Gastroesophageal sphincter (tissue), 3 donors: ENCODE measurements around the gene SLC2A9.

Experiments used
- EP300 ChIP-seq: sonication (generic); formaldehyde crosslinking; IDR thresholded peaks from one replicate; pipeline ENCODE4 v1.6.1; 2017; ENCODE audit warnings: antibody characterized with exemption, mild to moderate bottlenecking
- POLR2A ChIP-seq, 2 donors: fragments of 450-650 bp; IDR thresholded peaks; one replicate each; pipeline ENCODE4 v1.6.1; 2017; ENCODE audit warnings: antibody characterized with exemption in 2 of 2, mild to moderate bottlenecking in 2 of 2, moderate library complexity in 1 of 2
- POLR2AphosphoS5 ChIP-seq: sonication (generic); formaldehyde crosslinking; IDR thresholded peaks from one replicate; pipeline ENCODE4 v1.6.1; 2017; ENCODE audit warnings: antibody characterized with exemption
- TF ChIP-seq, protein P1 (sequence below), 4 experiments: fragments of 200-600 bp in 2 of 4; fragments of 450-650 bp in 2 of 4; sonication (generic) in 1 of 4; IDR thresholded peaks; one replicate each; pipeline ENCODE4 v1.5.1; 2017 to 2019; ENCODE audit warnings: antibody characterized with exemption in 4 of 4, mild to moderate bottlenecking in 2 of 4, moderate library complexity in 2 of 4

DNA sequence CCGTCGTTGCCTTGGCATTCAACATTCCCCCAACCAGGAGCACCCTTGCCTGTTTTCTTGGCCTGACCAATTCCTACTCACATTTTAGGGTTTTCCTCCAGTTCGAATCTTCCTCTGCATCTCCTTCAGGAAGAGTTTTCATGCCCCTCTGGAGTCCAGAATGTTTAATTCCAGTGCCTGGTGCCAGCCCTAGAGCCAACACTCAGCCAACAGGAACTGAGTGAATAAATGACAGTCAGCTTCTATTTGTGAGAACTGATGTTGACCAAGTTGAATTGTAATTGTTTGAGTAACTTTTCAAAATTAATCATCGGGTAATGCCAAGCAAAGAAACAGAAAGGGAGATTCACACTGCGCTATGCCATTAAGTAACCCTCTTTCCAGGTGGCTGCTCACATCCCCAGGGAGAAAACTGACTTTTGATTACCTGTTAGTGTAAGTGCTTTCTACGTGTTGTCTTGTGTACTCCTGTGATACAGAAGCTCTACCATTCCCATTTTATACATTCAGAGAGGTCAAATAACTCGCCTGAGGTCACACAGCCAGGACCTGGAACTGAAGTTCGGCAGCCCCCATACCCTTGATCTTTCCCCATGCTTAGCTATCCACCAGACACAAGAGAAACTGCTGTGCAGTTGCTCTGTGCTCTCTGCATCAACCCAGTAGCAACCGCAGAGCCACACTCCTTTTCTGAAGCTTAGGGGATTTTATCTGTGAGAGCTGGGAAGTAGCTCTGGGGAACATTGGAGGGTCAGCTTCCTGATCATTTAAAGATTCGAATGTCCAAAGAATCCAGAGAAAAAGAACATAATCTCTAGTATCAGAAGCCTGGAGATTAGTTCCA lies 19.0 kb upstream of the SLC2A9 start:
- TF ChIP-seq, protein P1, sequence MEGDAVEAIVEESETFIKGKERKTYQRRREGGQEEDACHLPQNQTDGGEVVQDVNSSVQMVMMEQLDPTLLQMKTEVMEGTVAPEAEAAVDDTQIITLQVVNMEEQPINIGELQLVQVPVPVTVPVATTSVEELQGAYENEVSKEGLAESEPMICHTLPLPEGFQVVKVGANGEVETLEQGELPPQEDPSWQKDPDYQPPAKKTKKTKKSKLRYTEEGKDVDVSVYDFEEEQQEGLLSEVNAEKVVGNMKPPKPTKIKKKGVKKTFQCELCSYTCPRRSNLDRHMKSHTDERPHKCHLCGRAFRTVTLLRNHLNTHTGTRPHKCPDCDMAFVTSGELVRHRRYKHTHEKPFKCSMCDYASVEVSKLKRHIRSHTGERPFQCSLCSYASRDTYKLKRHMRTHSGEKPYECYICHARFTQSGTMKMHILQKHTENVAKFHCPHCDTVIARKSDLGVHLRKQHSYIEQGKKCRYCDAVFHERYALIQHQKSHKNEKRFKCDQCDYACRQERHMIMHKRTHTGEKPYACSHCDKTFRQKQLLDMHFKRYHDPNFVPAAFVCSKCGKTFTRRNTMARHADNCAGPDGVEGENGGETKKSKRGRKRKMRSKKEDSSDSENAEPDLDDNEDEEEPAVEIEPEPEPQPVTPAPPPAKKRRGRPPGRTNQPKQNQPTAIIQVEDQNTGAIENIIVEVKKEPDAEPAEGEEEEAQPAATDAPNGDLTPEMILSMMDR (IDR thresholded peaks at IDR 0.05), result no peak
- TF ChIP-seq POLR2AphosphoS5 (no peak), POLR2A (IDR thresholded peaks at IDR 0.05) (no peak), EP300 (no peak)
